GM12892 (cell line): ENCODE measurements around the gene CEP72.

Experiments used
- DNase-seq: peaks from one replicate; pipeline ENCODE4 v3.0.0; 2011; ENCODE audit not compliant: insufficient read length
- FAIRE-seq: peaks from 2 replicates; lab custom pipeline; 2011; peaks lifted over from hg19 to GRCh38; lab: Jason Lieb, UNC
- POLR2A ChIP-seq: IDR thresholded peaks from 2 replicates; pipeline ENCODE4 v1.6.1; 2011; ENCODE audit warnings: low read depth, low read length, control low read depth
- POLR2AphosphoS5 ChIP-seq: IDR thresholded peaks from 2 replicates; pipeline ENCODE4 v1.6.1; 2011; ENCODE audit warnings: low read depth, low read length, control low read depth
- TAF1 ChIP-seq: IDR thresholded peaks from 2 replicates; pipeline ENCODE4 v1.6.1; 2011; ENCODE audit warnings: low read depth, mild to moderate bottlenecking, control low read depth, low read length, borderline replicate concordance

Gene CEP72

DNA sequence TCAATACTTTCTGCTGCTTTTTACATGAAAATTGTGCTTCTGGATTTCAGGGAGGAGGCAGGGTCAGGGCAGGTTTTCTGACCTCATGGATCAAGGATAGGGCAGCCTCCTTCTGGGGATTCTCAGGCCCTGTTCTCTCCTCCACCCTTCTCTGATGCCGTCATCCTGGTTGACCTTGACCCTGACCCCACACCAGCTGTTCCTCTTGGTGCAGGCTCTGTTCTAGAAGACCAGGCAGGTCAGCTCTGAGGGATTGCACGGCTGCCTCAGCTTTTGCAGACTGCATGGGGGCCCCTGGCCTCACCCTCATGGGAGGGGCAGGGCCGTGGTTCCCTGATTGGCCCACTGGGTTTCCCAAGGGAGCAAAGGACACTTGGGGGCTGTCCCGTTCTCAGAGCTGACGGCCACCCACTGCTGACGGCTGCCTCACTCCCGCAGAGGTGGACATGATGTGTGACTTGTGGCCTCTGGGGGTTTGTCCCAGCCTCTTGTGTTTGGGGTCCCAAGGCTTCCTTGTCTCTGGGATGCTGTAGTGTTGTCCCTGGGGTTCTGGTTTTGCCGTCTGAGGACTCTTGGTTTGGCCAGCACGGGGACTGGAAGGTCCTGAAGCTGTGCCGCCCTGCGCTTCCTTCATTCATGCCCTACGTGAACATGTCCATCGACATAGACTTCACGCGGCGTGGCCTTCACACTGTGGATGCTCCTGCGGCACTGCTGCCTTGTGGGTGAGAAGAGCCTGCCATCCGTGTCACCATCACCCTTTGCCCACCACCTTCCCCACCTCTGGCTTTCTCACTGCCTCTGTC is 34.5 kb downstream of the CEP72 start:
- TF ChIP-seq POLR2A = no peak
- FAIRE-seq = no peak
- no peak for DNase-seq

DNA sequence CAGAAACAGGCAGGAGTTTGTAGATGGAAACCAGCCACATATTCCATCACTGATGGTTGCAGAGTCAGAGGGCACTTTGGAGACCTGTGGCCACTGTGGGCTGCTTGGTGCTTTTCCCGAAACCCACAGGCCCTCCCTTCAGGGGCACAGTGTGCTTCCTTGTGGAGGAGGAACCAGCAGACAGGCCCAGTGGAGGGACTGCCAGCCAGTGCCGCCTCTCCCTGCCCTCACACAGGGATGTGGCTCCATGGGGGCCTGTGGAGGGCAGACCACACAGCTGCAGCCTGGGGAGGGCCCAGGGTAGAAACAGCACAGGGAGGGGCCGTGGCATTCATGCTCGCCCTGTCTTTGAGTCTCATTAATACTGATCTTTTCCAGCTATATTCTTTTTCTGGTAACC is 35.2 kb downstream of the CEP72 start:
- TF ChIP-seq POLR2AphosphoS5 = no peak
- TF ChIP-seq TAF1 = no peak
- no peak for TF ChIP-seq POLR2A
- DNase-seq = no peak
- FAIRE-seq = no peak

DNA sequence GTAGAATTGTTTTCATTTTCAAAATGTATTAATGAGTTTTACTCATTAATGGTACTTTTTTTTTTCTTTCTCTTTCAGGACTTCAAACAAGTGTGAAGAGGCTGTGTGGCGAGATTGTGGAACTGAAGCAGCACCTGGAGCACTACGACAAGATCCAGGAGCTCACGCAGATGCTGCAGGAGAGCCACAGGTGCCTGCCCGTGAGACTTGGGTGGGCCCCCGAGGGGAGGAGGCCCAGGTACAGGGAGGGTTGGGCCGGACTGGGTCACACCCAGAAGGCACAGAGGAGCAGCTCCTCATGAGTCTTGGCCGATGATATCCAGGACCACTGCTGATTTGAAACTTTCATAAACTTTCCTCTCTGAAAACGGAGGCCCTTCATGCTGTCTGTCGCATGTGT is 35.6 kb downstream of the CEP72 start:
- no peak for DNase-seq
- no peak for FAIRE-seq
- no peak for TF ChIP-seq POLR2AphosphoS5
- no peak for TF ChIP-seq POLR2A
- no peak for TF ChIP-seq TAF1

DNA sequence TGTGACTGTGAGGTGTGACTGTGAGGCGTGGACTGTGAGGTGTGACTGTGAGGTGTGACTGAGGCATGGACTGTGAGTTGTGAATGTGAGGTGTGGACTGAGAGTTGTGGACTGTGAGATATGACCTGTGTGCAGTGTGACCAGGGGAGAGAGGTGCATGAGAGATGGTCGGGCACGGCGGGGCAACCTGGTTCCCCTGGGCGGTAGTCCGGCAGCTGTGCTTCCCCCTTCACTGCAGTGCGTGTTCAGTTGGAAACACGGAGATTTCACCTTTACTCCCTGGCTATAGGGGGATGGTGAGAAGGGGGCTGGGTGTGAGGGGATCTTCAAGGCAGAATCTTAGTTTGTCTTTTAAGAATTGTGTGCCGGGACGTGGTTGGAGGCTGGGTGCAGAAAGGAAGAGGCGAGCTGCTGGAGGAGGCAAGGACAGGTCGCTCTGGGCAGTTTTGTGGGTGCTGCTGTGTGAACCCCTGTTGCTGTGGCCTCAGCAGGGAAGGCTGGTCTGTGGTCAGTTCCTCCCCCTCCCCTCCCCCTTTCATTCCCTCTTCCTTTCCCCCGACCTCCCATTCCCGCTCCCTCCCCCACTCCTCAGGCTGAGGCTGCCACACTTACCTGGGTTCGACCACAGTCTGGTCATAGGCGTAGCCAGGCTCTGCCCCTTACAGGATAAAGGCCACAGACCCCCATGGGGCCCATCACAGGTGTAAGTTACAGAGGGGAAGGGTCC is 39.3 kb downstream of the CEP72 start:
- DNase-seq (no peak), FAIRE-seq (no peak)
- TF ChIP-seq POLR2A = no peak
- no peak for TF ChIP-seq TAF1
- TF ChIP-seq POLR2AphosphoS5 = no peak

DNA sequence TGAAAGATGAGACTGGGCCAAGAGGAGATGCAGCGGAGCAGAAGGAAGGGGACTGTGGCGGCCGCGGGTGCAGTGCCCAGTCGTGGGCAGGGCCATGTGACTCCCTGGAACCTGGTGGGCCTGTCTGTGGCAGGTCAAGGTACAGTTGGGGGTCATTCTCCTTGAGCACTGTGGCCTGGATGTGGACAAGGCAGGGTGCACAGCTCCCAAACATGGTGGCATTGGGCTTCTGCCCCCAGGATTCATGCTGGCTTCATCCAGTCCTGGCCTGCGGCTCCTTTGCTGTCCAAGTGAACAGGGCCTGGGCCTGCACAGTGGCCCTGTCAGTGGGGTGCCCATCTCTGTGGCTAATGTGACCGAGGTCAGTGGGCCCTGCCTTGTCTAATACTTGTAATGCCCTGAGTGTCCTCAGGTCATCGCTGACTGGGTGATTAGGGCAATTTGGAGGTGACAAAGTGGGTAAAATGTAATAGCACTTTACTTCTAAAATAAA is 39.9 kb downstream of the CEP72 start:
- no peak for FAIRE-seq
- TF ChIP-seq POLR2AphosphoS5 (no peak), POLR2A (no peak), TAF1 (no peak)
- DNase-seq = no peak

DNA sequence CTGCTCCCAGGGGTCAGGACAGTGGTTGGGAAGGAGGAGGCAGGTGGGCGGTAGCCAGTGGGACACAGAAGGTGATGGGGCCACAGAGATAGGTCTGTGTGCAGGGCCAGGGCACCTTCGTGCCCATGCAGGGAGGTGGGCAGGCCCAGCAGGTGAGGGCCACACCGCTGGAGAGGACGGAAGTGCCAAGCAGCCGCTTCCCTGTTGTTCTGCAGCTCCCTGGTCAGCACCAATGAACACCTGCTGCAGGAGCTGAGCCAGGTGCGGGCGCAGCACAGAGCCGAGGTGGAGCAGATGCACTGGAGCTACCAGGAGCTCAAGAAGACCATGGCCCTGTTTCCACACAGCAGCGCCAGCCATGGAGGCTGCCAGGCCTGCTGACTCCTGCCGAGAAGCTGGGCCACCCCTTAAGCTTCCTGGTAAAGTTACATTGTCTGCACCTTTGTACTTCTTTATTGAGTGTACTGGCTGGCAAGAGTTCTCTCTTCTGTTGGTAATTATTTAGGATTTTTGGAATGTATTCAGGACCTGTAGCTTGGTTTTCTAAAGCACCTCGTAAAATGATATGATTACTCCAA is 40.7 kb downstream of the CEP72 start:
- no peak for FAIRE-seq
- no peak for DNase-seq
- TF ChIP-seq POLR2A (no peak), POLR2AphosphoS5 (no peak), TAF1 (no peak)

DNA sequence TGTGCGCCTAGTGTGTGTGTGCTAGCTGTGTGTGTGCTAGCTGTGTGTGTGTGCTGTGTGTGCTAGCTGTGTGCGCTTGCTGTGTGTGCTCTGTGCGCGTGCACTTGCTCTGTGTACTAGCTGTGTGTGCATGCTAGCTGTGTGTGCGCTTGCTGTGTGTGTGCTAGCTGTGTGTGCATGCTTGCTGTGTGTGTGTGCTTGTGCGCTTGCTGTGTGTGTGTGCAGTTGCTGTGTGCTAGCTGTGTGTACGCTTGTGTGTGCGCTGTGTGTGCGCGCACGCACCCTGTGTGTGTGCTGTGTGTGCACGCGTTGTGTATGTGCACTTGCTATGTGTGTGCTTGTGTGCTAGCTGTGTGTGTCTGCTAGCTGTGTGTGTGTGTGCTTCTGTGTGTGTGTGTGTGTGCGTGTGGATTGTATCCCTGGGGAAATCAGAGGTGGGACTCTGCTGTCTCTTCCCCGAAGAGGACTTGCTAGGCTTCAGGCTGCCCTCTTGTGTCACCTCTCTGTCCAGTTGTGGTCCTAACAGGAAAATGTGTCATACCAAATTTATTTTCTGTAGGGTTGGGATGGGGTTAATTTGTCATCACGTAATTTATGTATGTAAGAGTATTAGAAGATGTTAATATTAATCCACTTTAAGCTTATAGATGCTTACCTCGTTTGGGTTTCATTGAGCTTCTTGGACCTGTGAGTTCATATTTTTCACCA is 42.1 kb downstream of the CEP72 start:
- no peak for TF ChIP-seq TAF1
- no peak for TF ChIP-seq POLR2A
- TF ChIP-seq POLR2AphosphoS5 = no peak
- FAIRE-seq (no peak), DNase-seq (no peak)

DNA sequence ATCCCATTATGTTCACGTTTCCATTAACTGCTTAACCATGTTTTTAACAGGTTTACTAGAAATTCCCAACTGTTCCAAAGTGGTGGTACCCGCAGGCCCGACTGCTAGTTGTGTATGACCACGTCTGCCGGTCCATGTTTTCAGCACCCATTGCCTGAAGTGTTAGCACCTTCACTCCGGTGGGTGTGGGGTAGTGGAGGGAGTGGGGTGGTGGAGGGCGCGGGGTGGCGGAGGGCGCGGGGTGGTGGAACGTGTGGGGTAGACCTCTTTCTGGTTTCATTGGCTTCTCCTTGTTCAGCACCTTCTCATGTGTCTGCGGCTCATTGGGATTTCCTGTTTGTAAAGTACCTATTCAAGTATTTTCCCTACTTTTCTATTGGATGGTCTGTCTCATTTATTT is 43.3 kb downstream of the CEP72 start:
- FAIRE-seq (no peak), DNase-seq (no peak)
- no peak for TF ChIP-seq POLR2A
- no peak for TF ChIP-seq POLR2AphosphoS5
- no peak for TF ChIP-seq TAF1

DNA sequence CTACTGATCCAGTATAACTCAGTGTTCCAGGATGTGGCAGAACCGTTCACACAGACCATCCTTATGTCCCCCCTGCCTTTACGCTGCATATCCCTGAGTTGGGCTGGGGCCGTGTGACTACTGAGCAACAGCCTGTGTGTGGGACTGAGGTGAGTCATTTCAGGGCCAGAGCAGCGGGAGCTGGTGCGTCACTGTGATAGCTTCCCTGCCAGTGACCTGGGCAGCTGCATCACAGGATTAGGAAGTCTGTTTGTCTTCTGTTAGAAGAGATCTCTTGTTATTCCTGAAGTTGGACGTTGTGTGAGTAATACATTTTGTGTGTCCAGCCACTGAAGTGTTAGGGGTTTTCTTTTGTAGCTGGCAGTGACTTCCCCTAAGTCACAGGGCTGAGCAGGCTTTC is 45.4 kb downstream of the CEP72 start:
- no peak for TF ChIP-seq TAF1
- no peak for TF ChIP-seq POLR2AphosphoS5
- TF ChIP-seq POLR2A = no peak
- no peak for FAIRE-seq
- no peak for DNase-seq

DNA sequence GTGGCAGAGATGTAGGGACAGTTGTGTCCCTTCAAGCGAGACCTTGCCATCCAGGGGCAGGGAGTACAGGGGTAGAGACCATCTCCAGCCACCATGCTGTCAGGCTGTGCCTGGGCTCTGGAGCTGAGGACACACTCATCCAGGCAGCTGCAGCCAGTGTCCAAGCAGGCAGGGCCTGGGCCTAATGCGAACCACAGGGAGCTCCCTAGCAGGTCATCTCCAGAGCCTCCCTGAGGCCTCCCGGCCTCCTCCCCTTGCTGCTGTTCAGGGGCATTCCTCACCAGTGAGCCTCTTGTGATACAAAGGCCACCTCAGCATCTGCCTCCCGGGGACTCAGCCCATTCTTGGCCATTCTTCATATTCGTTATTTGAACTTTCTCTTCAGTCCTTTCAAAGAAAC is 46.0 kb downstream of the CEP72 start:
- TF ChIP-seq POLR2AphosphoS5 = no peak
- no peak for TF ChIP-seq TAF1
- no peak for TF ChIP-seq POLR2A
- no peak for FAIRE-seq
- no peak for DNase-seq
